Left ventricle myocardium inferior (tissue), 1 donor: ENCODE data around the gene KLHL24. TPM values are rescaled to one million over a fixed set of nuclear protein-coding genes. Genes with fewer than 3 reads are reported as not detected.
"Not testable (repeated sequence)": the region's sequence is repeated elsewhere in the genome, so short reads cannot be mapped to it uniquely, and the experiment has no call there.

Source experiments
- DNase-seq: peaks from one replicate; pipeline ENCODE4 v3.0.0-alpha.2; 2020
- H3K27ac ChIP-seq: fragments of 200-600 bp; replicated peaks from 2 replicates; pipeline ENCODE4 v1.8.0; 2021
- H3K27me3 ChIP-seq: fragments of 200-600 bp; 2 replicates; pipeline ENCODE4 v1.8.0; 2021; ENCODE audit warnings: low read depth
- H3K36me3 ChIP-seq: fragments of 200-600 bp; 2 replicates; pipeline ENCODE4 v1.8.0; 2021
- H3K4me1 ChIP-seq: fragments of 200-600 bp; 2 replicates; pipeline ENCODE4 v1.8.0; 2021
- H3K4me3 ChIP-seq: fragments of 200-600 bp; 2 replicates; pipeline ENCODE4 v1.8.0; 2021; ENCODE audit warnings: mild to moderate bottlenecking, moderate library complexity
- H3K9me3 ChIP-seq: fragments of 200-600 bp; replicated peaks from 2 replicates; pipeline ENCODE4 v1.8.0; 2021
- intact Hi-C: fragments of 100-400 bp; cut with micrococcal nuclease; formaldehyde crosslinking; loops from one replicate; pipeline ENCODE4 v1.11.0; 2022
- total RNA-seq: library from RNA; stranded (reverse); fragmentation: NEBNext Ultra II Directional; extraction: Animal tissue kit (Norgen Biotek cat#: 25700); gene quantifications from one replicate; pipeline ENCODE4 v1.2.1, GENCODE V29; 2021
- TF ChIP-seq, protein P1 (sequence below): fragments of 200-600 bp; IDR thresholded peaks from 2 replicates; pipeline ENCODE4 v1.8.0; 2021; ENCODE audit warnings: antibody characterized with exemption, mild to moderate bottlenecking, borderline replicate concordance
- donor health status: DM: no; HTN: yes; CAD: no; lungs with severe emphysema.

Gene KLHL24
- total RNA-seq, 1 donor from 2014 or later, result 217 TPM

DNA sequence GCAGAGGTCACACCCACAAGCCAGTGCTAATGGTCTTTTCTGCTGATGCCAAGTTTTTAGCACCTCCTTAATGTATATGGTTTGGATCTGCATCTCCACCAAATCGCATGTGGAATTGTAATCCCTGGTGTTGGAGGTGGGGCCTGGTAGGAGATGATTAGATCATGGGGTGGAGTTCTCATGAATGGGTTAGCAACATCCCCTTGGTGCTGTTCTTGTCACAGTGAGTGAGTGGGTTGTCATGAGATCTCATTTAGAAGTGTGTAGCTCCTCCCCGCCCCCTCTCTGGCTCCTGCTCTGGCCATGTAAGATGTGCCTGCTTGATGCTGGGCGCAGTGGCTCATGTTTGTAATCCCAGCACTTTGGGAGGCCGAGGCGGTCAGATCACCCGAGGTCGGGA lies 42.6 kb upstream of the KLHL24 start:
- no peaks in the 10 kb centered on the region for H3K4me1 ChIP-seq
- no peak overlapping the region for H3K27ac ChIP-seq
- H3K36me3 ChIP-seq, result no peaks in the 10 kb centered on the region
- TF ChIP-seq, protein P1, sequence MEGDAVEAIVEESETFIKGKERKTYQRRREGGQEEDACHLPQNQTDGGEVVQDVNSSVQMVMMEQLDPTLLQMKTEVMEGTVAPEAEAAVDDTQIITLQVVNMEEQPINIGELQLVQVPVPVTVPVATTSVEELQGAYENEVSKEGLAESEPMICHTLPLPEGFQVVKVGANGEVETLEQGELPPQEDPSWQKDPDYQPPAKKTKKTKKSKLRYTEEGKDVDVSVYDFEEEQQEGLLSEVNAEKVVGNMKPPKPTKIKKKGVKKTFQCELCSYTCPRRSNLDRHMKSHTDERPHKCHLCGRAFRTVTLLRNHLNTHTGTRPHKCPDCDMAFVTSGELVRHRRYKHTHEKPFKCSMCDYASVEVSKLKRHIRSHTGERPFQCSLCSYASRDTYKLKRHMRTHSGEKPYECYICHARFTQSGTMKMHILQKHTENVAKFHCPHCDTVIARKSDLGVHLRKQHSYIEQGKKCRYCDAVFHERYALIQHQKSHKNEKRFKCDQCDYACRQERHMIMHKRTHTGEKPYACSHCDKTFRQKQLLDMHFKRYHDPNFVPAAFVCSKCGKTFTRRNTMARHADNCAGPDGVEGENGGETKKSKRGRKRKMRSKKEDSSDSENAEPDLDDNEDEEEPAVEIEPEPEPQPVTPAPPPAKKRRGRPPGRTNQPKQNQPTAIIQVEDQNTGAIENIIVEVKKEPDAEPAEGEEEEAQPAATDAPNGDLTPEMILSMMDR, result no peak
- H3K27me3 ChIP-seq, result no peaks in the 10 kb centered on the region
- H3K4me3 ChIP-seq, result no peak overlapping the region
- no peak for DNase-seq
- peaks cover 8% of the 10 kb centered on the region for H3K9me3 ChIP-seq
- intact Hi-C loops, result no loop called here

DNA sequence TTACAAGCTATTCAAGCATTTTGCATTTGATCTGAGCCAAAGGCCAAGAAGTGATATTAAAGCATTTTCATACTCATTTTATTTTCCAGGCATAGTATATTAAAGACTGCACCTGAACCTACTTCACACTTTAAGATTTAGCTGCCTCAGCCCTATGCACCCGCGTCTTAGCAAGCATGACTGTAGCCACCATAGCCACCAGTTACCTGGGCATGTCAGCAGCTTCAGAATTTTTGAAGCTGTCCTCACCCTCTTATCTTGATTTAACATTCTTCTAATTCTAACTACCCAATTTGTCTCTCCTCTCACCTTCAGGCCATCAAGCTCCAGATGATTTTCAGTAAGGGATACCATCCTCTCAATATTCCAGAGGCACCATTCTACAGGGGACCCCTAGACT lies 40.8 kb upstream of the KLHL24 start:
- TF ChIP-seq, protein P1, result no peak
- H3K4me3 ChIP-seq, result no peak overlapping the region
- H3K27me3 ChIP-seq, result no peaks in the 10 kb centered on the region
- H3K4me1 ChIP-seq, result no peaks in the 10 kb centered on the region
- H3K9me3 ChIP-seq, result peaks cover 20% of the 10 kb centered on the region
- peaks cover 6% of the 10 kb centered on the region for H3K36me3 ChIP-seq
- intact Hi-C loops, result no loop called here
- no peak overlapping the region for H3K27ac ChIP-seq
- no peak for DNase-seq

GRCh38 chr3:183597959-183598358 lies 37.5 kb upstream of the KLHL24 start:
- Histone ChIP-seq H3K9me3 (peaks cover 20% of the 10 kb centered on the region), H3K27me3 (no peaks in the 10 kb centered on the region), H3K27ac (no peak overlapping the region), H3K36me3 (peaks cover 6% of the 10 kb centered on the region), H3K4me1 (no peaks in the 10 kb centered on the region), H3K4me3 (no peak overlapping the region)
- no peak for DNase-seq
- intact Hi-C loops, result no loop called here
- TF ChIP-seq, protein P1, result no peak

- DNase-seq, H3K27ac ChIP-seq, H3K36me3 ChIP-seq, H3K27me3 ChIP-seq, H3K4me3 ChIP-seq, intact Hi-C loops, H3K9me3 ChIP-seq: not testable (repeated sequence)
- H3K4me1 ChIP-seq, result peaks cover 10% of the 10 kb centered on the region
These were observed 24.1 kb upstream of the KLHL24 start for GRCh38 chr3:183611326-183611725.

DNA sequence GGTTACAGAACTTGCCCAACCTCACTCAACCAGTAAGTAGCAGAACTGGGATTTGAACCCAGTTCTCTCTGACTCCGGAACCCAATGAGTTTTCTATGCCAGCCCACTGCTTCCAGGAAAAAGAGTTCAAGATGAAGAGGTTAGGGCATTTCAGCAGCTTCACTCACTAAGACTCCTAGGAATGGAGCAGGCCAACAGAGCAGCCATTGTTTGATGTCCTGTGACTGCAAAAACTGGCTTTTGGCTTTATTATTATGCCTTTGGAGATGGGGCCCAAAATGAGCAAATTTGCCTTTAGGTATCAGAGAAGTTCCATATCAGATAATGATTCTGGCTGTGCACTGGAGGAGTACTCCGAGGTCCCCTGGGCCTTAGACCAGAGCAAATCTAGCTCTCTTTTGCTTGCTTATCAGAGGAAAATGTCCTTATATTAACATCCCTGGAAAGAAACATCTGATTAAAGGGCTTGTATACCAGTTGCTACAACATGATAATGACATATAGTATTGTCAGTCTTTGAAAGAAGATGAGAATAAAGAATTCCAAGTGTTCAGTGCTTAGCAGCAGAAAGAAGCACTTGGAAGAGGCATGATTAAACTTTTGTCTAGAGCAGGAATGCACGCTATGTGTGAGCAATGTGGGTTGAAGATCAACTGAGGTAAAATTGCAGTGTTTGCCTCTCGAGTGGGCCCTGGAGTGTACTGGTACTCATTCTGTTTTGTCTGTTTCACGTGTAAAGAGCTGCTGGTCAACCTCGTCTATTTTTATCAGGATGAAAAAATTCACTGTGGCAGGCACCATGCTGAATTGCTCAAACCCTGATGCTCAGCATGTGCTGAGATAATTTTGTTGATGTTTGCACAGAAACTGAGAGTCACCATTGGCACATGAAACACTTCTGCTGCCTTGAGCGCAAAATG lies 21.8 kb upstream of the KLHL24 start:
- TF ChIP-seq, protein P1, result no peak
- Histone ChIP-seq H3K4me1 (peaks cover 10% of the 10 kb centered on the region), H3K27me3 (no peaks in the 10 kb centered on the region), H3K4me3 (no peak overlapping the region), H3K27ac (peak overlapping the region; percentile 54), H3K36me3 (no peaks in the 10 kb centered on the region), H3K9me3 (no peaks in the 10 kb centered on the region)
- intact Hi-C loops, result no loop called here
- DNase-seq, result no peak

DNA sequence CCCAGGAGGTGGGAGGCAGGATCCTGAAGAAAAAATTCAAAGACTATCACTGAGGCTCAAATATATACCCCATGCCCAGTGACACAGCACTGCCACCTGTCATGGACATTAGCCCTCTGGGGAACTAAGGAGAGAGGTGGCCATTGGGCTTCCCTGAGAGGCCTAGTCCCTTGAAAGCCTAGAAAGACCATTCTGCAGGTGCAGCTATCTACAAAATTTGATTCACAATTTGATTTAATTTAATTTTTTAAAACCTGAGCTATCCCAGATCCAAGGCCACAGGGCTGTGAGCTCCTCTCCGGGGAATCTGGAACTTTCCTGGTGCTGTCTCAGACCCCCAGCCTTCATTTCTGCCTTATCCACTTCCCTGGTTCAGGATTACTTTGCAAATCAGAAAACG lies 16.9 kb upstream of the KLHL24 start:
- H3K27me3 ChIP-seq, result no peaks in the 10 kb centered on the region
- H3K27ac ChIP-seq, result no peak overlapping the region
- intact Hi-C loops, result no loop called here
- no peak for DNase-seq
- no peaks in the 10 kb centered on the region for H3K36me3 ChIP-seq
- no peak overlapping the region for H3K4me3 ChIP-seq
- peaks cover 11% of the 10 kb centered on the region for H3K4me1 ChIP-seq
- TF ChIP-seq, protein P1, result no peak
- no peaks in the 10 kb centered on the region for H3K9me3 ChIP-seq
